Measurements from ENCODE around the gene DPH2. TPM values are rescaled to one million over a fixed set of nuclear protein-coding genes. Genes with fewer than 3 reads are reported as not detected.

The DPH2 gene
- total RNA-seq, 1 donor from 2014 or later: 51.6 TPM

DNA sequence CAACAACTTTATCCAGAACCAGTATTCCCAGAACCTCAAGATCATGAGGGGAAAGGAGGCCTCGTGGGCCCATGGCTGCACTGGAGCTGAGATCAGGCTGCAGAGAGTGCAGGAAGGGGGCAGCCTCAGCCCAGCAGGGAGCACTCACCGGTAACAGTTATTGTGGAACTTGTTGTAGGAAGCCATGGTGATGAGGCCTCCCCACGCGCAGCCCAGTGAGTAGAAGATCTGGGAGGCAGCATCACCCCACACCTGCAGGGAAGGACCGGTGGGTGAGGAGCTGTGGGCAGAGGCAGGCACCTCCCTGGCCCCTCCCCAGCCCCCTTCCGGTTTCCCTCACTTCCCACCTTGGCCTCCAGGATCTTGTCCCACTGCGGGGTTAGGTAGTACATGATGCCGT, 32.4 kb downstream of the DPH2 start:
- H3K27ac Mint-ChIP-seq: no peak overlapping the region
- DNase-seq (no peak), ATAC-seq (ENCODE audit: low read depth) (no peak)
- CTCF ChIA-PET: interaction anchor here (9.2 kb wide), 1 partner anchor 33 kb away, joined by 150 read pairs; no protein-coding TSS in a partner anchor
- no peaks in the 10 kb centered on the region for H3K27me3 Mint-ChIP-seq
- H3K36me3 Mint-ChIP-seq (ENCODE audit: low read depth): no peaks in the 10 kb centered on the region
- H3K9me3 Mint-ChIP-seq: no peaks in the 10 kb centered on the region
- POLR2A ChIA-PET: no interaction called here
- H3K4me1 Mint-ChIP-seq: no peaks in the 10 kb centered on the region
- TF ChIP-seq, protein P1, sequence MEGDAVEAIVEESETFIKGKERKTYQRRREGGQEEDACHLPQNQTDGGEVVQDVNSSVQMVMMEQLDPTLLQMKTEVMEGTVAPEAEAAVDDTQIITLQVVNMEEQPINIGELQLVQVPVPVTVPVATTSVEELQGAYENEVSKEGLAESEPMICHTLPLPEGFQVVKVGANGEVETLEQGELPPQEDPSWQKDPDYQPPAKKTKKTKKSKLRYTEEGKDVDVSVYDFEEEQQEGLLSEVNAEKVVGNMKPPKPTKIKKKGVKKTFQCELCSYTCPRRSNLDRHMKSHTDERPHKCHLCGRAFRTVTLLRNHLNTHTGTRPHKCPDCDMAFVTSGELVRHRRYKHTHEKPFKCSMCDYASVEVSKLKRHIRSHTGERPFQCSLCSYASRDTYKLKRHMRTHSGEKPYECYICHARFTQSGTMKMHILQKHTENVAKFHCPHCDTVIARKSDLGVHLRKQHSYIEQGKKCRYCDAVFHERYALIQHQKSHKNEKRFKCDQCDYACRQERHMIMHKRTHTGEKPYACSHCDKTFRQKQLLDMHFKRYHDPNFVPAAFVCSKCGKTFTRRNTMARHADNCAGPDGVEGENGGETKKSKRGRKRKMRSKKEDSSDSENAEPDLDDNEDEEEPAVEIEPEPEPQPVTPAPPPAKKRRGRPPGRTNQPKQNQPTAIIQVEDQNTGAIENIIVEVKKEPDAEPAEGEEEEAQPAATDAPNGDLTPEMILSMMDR (IDR thresholded peaks at IDR 0.05): no peak
- no peak overlapping the region for H3K4me3 Mint-ChIP-seq
- intact Hi-C loops (cut with micrococcal nuclease): no loop called here

- ATAC-seq (ENCODE audit: low read depth) (no peak), DNase-seq (no peak)
- ChIA-PET CTCF (interaction anchor here (9.2 kb wide), 1 partner anchor 33 kb away, joined by 150 read pairs; no protein-coding TSS in a partner anchor), POLR2A (no interaction called here)
- Mint-ChIP-seq H3K4me1 (no peaks in the 10 kb centered on the region), H3K27me3 (no peaks in the 10 kb centered on the region), H3K9me3 (no peaks in the 10 kb centered on the region), H3K4me3 (no peak overlapping the region), H3K36me3 (ENCODE audit: low read depth) (no peaks in the 10 kb centered on the region), H3K27ac (no peak overlapping the region)
- TF ChIP-seq, protein P1 (IDR thresholded peaks at IDR 0.05): no peak
- intact Hi-C loops (cut with micrococcal nuclease): no loop called here
Observed at GRCh38 chr1:44002606-44003157, 32.9 kb downstream of the DPH2 start.

GRCh38 chr1:44008259-44008658, 38.4 kb downstream of the DPH2 start:
- intact Hi-C loops (cut with micrococcal nuclease): no loop called here
- TF ChIP-seq, protein P1 (IDR thresholded peaks at IDR 0.05): no peak
- ChIA-PET POLR2A (interaction anchor here (0.6 kb wide), 1 partner anchor 14 kb away, joined by 5 read pairs; no protein-coding TSS in a partner anchor), CTCF (no interaction called here)
- no peaks in the 10 kb centered on the region for H3K36me3 Mint-ChIP-seq (ENCODE audit: low read depth)
- no peak overlapping the region for H3K4me3 Mint-ChIP-seq
- ATAC-seq (ENCODE audit: low read depth) (no peak), DNase-seq (no peak)
- H3K9me3 Mint-ChIP-seq: no peaks in the 10 kb centered on the region
- no peaks in the 10 kb centered on the region for H3K27me3 Mint-ChIP-seq
- H3K27ac Mint-ChIP-seq: no peak overlapping the region
- H3K4me1 Mint-ChIP-seq: no peaks in the 10 kb centered on the region

GRCh38 chr1:44010935-44011471, 41.2 kb downstream of the DPH2 start:
- POLR2A ChIA-PET: interaction anchor here (0.6 kb wide), 1 partner anchor 1555 kb away, joined by 3 read pairs; no protein-coding TSS in a partner anchor
- H3K4me1 Mint-ChIP-seq: no peaks in the 10 kb centered on the region
- DNase-seq (no peak), ATAC-seq (ENCODE audit: low read depth) (no peak)
- H3K9me3 Mint-ChIP-seq: no peaks in the 10 kb centered on the region
- H3K27me3 Mint-ChIP-seq: peaks cover 6% of the 10 kb centered on the region
- H3K36me3 Mint-ChIP-seq (ENCODE audit: low read depth): no peaks in the 10 kb centered on the region
- H3K27ac Mint-ChIP-seq: no peak overlapping the region
- CTCF ChIA-PET: interaction anchor here (1.0 to 3.1 kb wide), 2 partner anchors 26 to 37 kb away, joined by 3 to 10 read pairs; no protein-coding TSS in a partner anchor
- intact Hi-C loops (cut with micrococcal nuclease): no loop called here
- no peak overlapping the region for H3K4me3 Mint-ChIP-seq
- TF ChIP-seq, protein P1 (IDR thresholded peaks at IDR 0.05): no peak

DNA sequence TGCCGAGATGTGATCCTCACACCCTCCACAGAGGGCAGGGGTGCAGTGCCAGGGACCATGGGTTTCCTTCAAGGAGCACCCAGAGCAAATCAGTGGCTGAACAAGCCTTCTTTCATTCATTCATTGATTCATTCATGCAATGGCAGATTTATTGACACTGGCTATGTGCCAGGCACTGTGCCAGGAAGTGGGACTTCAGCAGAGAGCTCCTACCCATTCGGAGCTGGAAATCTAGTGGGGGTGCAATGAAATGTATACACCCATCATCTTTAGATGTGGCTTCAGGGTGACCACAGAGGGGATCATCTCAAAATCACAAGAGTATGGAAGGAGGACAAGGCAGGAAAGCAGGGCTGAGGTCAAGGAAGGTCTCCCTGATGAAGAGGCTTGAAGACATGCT, 42.6 kb downstream of the DPH2 start:
- no peaks in the 10 kb centered on the region for H3K9me3 Mint-ChIP-seq
- intact Hi-C loops (cut with micrococcal nuclease): no loop called here
- H3K4me1 Mint-ChIP-seq: no peaks in the 10 kb centered on the region
- H3K36me3 Mint-ChIP-seq (ENCODE audit: low read depth): no peaks in the 10 kb centered on the region
- DNase-seq (no peak), ATAC-seq (ENCODE audit: low read depth) (no peak)
- no peak overlapping the region for H3K27ac Mint-ChIP-seq
- H3K27me3 Mint-ChIP-seq: peaks cover 6% of the 10 kb centered on the region
- ChIA-PET CTCF (interaction anchor here (3.1 kb wide), 1 partner anchor 35 kb away, joined by 10 read pairs; no protein-coding TSS in a partner anchor), POLR2A (no interaction called here)
- no peak overlapping the region for H3K4me3 Mint-ChIP-seq
- TF ChIP-seq, protein P1 (IDR thresholded peaks at IDR 0.05): no peak

Data from activated B cell treated with CpG ODN at 0.5 μM for 24 hours (primary cell).